Activated CD4-positive, alpha-beta memory T cell treated with anti-CD3 and anti-CD28 coated beads for 36 hours (primary cell): ENCODE measurements around the gene PDZK1IP1. TPM values are rescaled to one million over a fixed set of nuclear protein-coding genes. Genes with fewer than 3 reads are reported as not detected.

Experiments used
- CTCF ChIA-PET: fragments of 350-600 bp; sonication (Branson Sonifier 250); formaldehyde crosslinking; loops from one replicate; lab custom pipeline; 2021; ENCODE audit warnings: antibody characterized with exemption, inconsistent platforms; lab: Charles Lee
- POLR2A ChIA-PET: fragments of 350-600 bp; sonication (Branson Sonifier 250); formaldehyde crosslinking; loops from one replicate; lab custom pipeline; 2021; ENCODE audit warnings: antibody characterized with exemption; lab: Charles Lee
- DNase-seq: peaks from one replicate; pipeline ENCODE4 v3.0.0-alpha.2; 2020
- H3K27ac Mint-ChIP-seq: one replicate; pipeline ENCODE4 v1.8.0; 2021; ENCODE audit warnings: mixed read lengths
- H3K27me3 Mint-ChIP-seq: one replicate; pipeline ENCODE4 v1.8.0; 2021; ENCODE audit warnings: mixed read lengths
- H3K36me3 Mint-ChIP-seq: one replicate; pipeline ENCODE4 v1.8.0; 2021; ENCODE audit warnings: mixed read lengths
- H3K4me1 Mint-ChIP-seq: one replicate; pipeline ENCODE4 v1.8.0; 2021; ENCODE audit warnings: low read depth, mixed read lengths
- H3K4me3 Mint-ChIP-seq: one replicate; pipeline ENCODE4 v1.8.0; 2021; ENCODE audit warnings: mild to moderate bottlenecking, mixed read lengths
- H3K9me3 Mint-ChIP-seq: one replicate; pipeline ENCODE4 v1.8.0; 2021; ENCODE audit warnings: mixed read lengths
- intact Hi-C: fragments of 100-400 bp; cut with micrococcal nuclease; formaldehyde crosslinking; loops from one replicate; pipeline ENCODE4 v1.15.1; 2023
- total RNA-seq, 2 experiments: library from RNA; stranded (reverse); gene quantifications; one replicate each; pipeline ENCODE4 v1.2.3, GENCODE V29; 2021

Gene PDZK1IP1
- total RNA-seq, 2 experiments from 2014 or later: not detected

DNA sequence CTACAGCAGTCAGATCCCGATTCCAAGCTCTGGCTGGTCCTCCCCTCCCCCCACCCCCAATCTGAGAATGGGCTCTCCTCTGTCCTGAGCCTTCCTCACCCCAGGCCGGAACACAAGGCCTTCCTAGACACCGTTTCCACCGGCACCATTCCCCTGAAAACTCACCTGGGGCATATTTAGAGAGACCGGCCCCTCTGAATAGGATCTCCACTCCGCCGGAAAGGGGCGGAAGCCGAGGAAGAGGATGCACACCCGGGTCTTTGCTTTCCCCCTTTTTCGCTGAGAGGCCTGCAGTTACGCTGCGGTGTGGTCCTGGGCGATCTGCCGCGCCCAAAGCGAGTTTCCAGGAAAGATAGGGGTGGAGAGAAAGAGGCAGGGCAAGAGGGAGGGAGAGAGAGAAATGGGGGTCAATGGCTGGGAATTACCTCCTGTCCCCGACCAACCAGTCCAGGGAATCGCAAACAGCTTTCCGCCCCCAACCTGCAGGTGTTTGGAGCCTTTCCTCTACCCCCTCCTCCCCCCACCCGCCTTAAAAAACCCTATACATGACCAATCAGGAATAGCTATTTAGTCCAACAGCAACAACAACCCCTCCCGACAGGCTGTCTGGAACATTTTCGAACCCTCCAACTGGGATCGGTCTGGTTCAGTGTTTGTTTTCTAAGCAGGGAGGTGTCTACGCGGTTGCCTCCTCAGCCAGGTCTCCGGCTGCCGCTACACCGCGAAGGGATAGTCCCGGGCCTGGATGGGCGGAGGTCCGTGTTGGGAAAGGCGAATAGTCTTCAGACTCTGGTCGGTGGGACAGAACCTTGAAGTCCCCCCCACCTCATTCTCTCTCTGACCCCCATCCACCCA, 39.4 kb upstream of the PDZK1IP1 start:
- Mint-ChIP-seq H3K4me3 (no peak overlapping the region), H3K4me1 (peaks cover 25% of the 10 kb centered on the region), H3K27ac (no peak overlapping the region), H3K36me3 (peaks cover 2% of the 10 kb centered on the region), H3K9me3 (no peaks in the 10 kb centered on the region), H3K27me3 (peaks cover 76% of the 10 kb centered on the region)
- ChIA-PET POLR2A (interaction anchor here (0.6 kb wide), 1 partner anchor 206 kb away, joined by 3 read pairs; no protein-coding TSS in a partner anchor), CTCF (interaction anchor here (0.6 to 1.4 kb wide), 7 partner anchors 36 to 481 kb away, joined by 3 to 6 read pairs (median 3); partner anchors contain the start of gene FOXD2)
- no peak for DNase-seq
- intact Hi-C loops: no loop called here

GRCh38 chr1:47228644-47229030, 38.8 kb upstream of the PDZK1IP1 start:
- peaks cover 2% of the 10 kb centered on the region for H3K36me3 Mint-ChIP-seq
- CTCF ChIA-PET: interaction anchor here (0.6 to 1.4 kb wide), 4 partner anchors 48 to 481 kb away, joined by 3 read pairs; no protein-coding TSS in a partner anchor
- no peak overlapping the region for H3K27ac Mint-ChIP-seq
- DNase-seq: no peak
- peaks cover 70% of the 10 kb centered on the region for H3K27me3 Mint-ChIP-seq
- H3K4me3 Mint-ChIP-seq: no peak overlapping the region
- POLR2A ChIA-PET: no interaction called here
- no peaks in the 10 kb centered on the region for H3K9me3 Mint-ChIP-seq
- peaks cover 25% of the 10 kb centered on the region for H3K4me1 Mint-ChIP-seq
- intact Hi-C loops: no loop called here

DNA sequence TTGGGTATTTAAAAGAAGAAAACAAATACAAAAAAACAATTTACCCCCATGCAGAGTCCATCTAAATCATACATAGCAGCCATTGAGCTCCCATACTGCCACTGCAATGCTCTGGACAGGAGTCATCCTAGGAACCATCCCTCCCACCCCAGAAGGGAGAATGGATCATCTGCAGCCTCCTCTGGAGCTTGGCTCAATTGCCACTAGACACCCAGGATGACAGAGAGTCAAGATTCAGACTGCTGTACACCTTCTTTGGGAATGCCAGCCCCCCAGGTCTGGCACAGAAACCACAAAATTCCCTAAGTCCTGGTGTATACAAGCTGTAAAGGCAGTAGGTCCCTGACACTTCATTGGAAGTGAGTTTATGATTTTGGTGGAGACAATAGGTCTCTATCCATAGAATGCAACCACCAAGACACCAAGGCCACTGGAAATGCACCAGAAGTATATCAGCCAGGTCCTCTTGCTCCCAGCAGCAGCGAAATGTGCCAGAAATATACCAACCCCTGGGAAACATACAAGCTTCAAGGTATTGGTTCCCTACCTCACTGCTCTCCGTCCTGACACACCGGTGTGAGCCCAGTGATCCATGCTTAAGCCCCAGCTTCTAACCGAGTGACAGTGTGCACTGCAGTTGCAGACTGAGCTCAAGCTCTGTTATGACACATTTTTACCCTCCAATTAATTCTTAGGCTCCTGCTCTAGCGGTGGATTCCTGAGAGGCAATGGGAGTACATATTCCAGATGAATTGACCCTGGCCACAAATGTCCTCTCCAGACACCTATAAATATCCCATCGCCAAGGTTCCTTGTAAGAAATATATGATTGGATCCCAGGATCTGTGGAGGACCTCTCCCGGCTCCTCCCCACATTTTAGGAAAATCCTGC, 37.8 kb upstream of the PDZK1IP1 start:
- Mint-ChIP-seq H3K36me3 (peaks cover 2% of the 10 kb centered on the region), H3K27ac (no peak overlapping the region), H3K4me1 (peaks cover 25% of the 10 kb centered on the region), H3K4me3 (no peak overlapping the region), H3K9me3 (no peaks in the 10 kb centered on the region), H3K27me3 (peaks cover 59% of the 10 kb centered on the region)
- no peak for DNase-seq
- ChIA-PET CTCF (interaction anchor here (1.3 kb wide), 1 partner anchor 49 kb away, joined by 6 read pairs; no protein-coding TSS in a partner anchor), POLR2A (no interaction called here)
- intact Hi-C loops: no loop called here

DNA sequence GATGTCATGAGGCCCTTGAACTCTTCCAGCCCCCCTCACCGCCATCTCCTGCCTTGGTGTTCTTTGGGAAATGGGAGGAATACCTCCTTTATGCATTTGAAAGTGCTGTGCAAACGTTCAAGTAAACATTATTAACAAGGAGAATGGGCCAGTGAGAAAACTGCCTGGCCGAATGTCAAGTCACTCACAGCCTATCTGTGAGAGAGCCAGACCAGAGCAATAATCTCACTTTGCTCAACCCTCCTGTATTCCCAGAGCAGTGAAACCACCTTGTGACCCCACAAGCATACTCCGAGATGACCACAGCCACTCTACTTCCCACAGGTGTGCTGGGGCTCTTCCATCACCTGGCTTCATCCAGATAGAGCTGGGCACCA, 37.0 kb upstream of the PDZK1IP1 start:
- H3K36me3 Mint-ChIP-seq: peaks cover 2% of the 10 kb centered on the region
- peaks cover 55% of the 10 kb centered on the region for H3K27me3 Mint-ChIP-seq
- H3K9me3 Mint-ChIP-seq: no peaks in the 10 kb centered on the region
- H3K4me3 Mint-ChIP-seq: no peak overlapping the region
- ChIA-PET CTCF (interaction anchor here (1.3 kb wide), 1 partner anchor 48 kb away, joined by 6 read pairs; no protein-coding TSS in a partner anchor), POLR2A (no interaction called here)
- intact Hi-C loops: no loop called here
- DNase-seq: no peak
- H3K27ac Mint-ChIP-seq: no peak overlapping the region
- peaks cover 21% of the 10 kb centered on the region for H3K4me1 Mint-ChIP-seq

DNA sequence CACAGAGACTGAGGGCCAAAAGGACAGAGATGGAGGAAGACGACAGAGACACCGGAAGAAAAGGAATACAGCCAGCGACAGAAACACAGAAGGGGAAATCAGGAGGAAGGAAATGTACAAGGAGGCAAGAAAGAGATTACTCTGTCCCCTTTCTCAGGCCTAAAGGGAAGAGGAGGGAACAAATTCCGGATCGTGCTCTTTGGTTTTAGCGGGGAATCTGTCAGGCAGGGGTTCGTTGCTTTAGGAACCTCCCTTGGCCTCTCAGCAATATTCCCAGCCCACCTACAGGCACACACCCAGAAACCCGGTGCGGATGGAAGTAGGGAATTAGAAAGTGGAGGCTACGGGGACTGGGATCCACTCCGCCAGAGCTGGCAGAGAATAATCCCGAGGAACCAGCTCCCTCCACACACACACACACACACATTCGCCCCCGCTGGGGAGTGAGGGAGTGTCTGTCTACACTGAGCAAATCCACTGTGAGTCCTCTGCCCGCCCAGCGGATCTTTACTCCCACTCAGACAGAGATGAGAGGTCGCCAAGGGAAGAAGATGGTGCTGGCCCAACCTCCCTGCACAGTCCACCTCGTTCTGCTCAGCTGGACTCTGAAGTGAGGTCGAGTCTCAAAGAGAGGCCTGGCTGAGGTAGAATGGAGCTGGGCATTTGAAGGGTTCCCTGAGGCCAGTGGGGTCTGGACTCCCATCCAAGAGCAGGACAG, 36.4 kb upstream of the PDZK1IP1 start:
- POLR2A ChIA-PET: no interaction called here
- H3K36me3 Mint-ChIP-seq: no peaks in the 10 kb centered on the region
- no peak overlapping the region for H3K27ac Mint-ChIP-seq
- no peaks in the 10 kb centered on the region for H3K9me3 Mint-ChIP-seq
- H3K4me1 Mint-ChIP-seq: peaks cover 16% of the 10 kb centered on the region
- no peak for DNase-seq
- CTCF ChIA-PET: interaction anchor here (1.3 to 2.4 kb wide), 2 partner anchors 47 kb away, joined by 6 to 7 read pairs; no protein-coding TSS in a partner anchor
- H3K4me3 Mint-ChIP-seq: no peak overlapping the region
- intact Hi-C loops: no loop called here
- H3K27me3 Mint-ChIP-seq: peaks cover 52% of the 10 kb centered on the region

- no peak for DNase-seq
- Mint-ChIP-seq H3K27me3 (peaks cover 47% of the 10 kb centered on the region), H3K27ac (no peak overlapping the region), H3K36me3 (no peaks in the 10 kb centered on the region), H3K9me3 (no peaks in the 10 kb centered on the region), H3K4me1 (peaks cover 10% of the 10 kb centered on the region), H3K4me3 (no peak overlapping the region)
- ChIA-PET CTCF (interaction anchor here (2.4 to 2.9 kb wide), 2 partner anchors 37 to 46 kb away, joined by 7 to 9 read pairs; no protein-coding TSS in a partner anchor), POLR2A (no interaction called here)
- intact Hi-C loops: no loop called here
These were observed 35.7 kb upstream of the PDZK1IP1 start for GRCh38 chr1:47225430-47226100.

DNA sequence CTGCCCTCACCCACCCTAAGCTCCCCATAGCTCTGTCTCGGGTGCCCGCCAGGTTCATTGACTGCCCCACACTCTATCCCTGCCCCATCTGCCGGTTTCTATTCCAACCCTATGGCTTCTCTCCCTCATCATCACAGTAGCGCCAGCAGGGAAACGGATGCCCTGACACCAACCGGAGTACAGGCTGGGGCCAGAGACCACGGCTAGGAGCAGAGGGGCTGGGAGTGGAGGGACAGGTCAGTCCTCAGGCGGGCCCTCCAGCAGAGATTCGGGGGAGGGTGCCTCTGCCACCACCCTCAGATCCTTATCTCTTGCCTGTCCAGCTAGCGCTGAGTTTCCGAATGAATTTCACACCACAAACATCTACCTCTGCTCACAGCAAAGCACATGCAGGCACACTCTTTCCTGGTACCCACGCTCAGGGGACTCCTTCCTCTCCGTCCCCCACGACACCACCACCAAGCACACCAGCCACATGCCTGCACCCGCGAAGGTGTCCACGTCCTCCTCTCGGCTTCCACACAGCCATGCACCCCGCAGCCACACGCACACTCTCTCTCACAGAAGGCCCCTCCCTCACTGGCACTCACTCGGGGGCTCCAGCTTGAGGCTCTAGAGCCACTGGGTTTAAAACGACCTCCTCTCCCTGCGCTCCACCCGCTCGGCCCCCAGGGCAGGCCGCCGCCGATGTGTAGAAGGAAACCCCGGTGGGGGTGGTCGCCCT, 35.0 kb upstream of the PDZK1IP1 start:
- H3K36me3 Mint-ChIP-seq: no peaks in the 10 kb centered on the region
- intact Hi-C loops: no loop called here
- no peaks in the 10 kb centered on the region for H3K9me3 Mint-ChIP-seq
- DNase-seq: no peak
- CTCF ChIA-PET: interaction anchor here (2.4 to 2.9 kb wide), 2 partner anchors 38 to 46 kb away, joined by 7 to 9 read pairs; no protein-coding TSS in a partner anchor
- H3K4me3 Mint-ChIP-seq: no peak overlapping the region
- POLR2A ChIA-PET: no interaction called here
- H3K27me3 Mint-ChIP-seq: peaks cover 44% of the 10 kb centered on the region
- no peak overlapping the region for H3K27ac Mint-ChIP-seq
- peaks cover 4% of the 10 kb centered on the region for H3K4me1 Mint-ChIP-seq

DNA sequence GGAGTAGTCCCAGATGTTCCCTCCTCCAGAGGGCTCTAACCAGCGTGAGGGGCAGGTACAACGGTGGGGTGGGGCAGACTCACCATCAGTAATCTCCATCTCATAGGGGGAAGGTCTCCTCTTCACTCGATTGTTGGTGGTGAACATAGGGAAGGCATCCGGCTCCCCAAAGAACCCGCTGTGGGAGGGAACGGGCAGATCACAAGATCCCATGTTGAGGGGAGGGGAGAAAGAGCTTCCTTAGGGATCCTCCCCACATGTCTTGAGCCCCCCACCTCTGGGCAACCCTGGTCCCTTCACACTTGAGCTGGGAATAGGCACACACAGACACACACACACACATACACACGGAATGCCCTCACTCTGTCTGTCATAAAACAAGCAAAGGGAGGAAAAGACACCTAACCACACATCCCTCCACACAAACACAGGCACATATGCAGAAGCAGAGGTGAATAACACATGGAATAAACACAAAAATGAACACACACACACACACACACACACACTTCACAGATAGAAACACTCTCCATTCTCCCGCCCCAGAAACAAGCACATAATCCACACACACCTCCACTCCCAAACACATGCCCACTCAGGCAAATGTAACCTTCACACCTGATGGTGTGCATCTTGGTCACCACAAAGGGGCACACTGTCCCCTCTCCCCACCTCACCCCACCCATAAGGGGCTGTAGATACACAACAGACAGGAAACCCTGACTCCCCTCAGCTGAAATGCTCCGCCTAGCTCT, 34.3 kb upstream of the PDZK1IP1 start:
- ChIA-PET POLR2A (no interaction called here), CTCF (interaction anchor here (2.4 to 2.9 kb wide), 2 partner anchors 39 to 45 kb away, joined by 7 to 9 read pairs; no protein-coding TSS in a partner anchor)
- H3K4me1 Mint-ChIP-seq: peaks cover 1% of the 10 kb centered on the region
- intact Hi-C loops: no loop called here
- H3K27me3 Mint-ChIP-seq: peaks cover 37% of the 10 kb centered on the region
- H3K9me3 Mint-ChIP-seq: no peaks in the 10 kb centered on the region
- no peak for DNase-seq
- no peaks in the 10 kb centered on the region for H3K36me3 Mint-ChIP-seq
- H3K4me3 Mint-ChIP-seq: no peak overlapping the region
- no peak overlapping the region for H3K27ac Mint-ChIP-seq

- CTCF ChIA-PET: interaction anchor here (1.8 to 2.9 kb wide), 2 partner anchors 30 to 40 kb away, joined by 9 read pairs; no protein-coding TSS in a partner anchor
- POLR2A ChIA-PET: no interaction called here
- intact Hi-C loops: no loop called here
- Mint-ChIP-seq H3K36me3 (no peaks in the 10 kb centered on the region), H3K27me3 (peaks cover 31% of the 10 kb centered on the region), H3K9me3 (no peaks in the 10 kb centered on the region), H3K4me3 (no peak overlapping the region), H3K4me1 (no peaks in the 10 kb centered on the region), H3K27ac (no peak overlapping the region)
- DNase-seq: no peak
These were observed 33.5 kb upstream of the PDZK1IP1 start for GRCh38 chr1:47223174-47223920.
